ENCODE measurements around the gene LCN10.
"Not testable (repeated sequence)": the region's sequence is repeated elsewhere in the genome, so short reads cannot be mapped to it uniquely, and the experiment has no call there.

Gene LCN10

DNA sequence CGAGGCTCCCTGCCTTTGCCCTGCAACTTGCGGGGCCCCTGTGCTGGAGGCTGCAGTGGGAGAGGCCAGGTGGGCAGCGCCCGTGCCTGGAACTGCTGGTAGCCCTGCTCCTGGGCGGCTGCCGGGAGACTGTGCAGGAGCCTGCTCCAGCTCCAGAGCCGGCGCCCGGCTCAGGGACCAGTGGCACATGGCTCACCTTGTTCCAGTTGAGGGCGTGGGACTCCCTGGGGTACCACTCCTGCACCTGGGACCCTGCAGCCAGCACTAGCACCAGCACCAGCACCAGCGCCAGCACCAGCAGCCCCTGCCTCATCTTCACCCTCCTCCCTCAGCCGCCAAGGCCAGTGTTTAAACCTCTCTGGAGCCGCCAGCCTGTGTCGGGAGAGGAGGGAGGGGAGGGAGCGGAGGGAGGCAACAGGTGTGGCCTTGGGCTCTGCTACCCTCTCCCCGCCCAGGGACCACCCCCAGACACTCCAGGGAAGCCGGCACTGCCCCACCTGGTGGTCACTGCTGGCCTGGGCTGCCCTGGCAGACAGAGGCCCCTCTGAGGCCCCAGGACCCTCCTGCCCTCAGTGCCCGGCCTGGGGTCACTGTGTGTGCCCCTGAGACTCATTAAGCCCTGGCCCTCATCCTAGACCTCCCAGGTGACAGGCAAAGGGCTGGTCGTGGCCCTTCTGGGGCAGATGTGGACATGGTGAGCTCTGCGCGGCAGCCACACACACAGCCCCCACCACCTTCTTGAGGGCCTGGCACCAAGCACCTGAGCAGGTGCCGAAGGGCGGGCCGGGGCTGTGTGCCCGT is at the start of gene LCN10:
LCN10 (minus strand) TSS at position 350 of the 801 bp plus-strand sequence; CDS start at position 313, 37 bp downstream.
- no peak for FAIRE-seq

DNA sequence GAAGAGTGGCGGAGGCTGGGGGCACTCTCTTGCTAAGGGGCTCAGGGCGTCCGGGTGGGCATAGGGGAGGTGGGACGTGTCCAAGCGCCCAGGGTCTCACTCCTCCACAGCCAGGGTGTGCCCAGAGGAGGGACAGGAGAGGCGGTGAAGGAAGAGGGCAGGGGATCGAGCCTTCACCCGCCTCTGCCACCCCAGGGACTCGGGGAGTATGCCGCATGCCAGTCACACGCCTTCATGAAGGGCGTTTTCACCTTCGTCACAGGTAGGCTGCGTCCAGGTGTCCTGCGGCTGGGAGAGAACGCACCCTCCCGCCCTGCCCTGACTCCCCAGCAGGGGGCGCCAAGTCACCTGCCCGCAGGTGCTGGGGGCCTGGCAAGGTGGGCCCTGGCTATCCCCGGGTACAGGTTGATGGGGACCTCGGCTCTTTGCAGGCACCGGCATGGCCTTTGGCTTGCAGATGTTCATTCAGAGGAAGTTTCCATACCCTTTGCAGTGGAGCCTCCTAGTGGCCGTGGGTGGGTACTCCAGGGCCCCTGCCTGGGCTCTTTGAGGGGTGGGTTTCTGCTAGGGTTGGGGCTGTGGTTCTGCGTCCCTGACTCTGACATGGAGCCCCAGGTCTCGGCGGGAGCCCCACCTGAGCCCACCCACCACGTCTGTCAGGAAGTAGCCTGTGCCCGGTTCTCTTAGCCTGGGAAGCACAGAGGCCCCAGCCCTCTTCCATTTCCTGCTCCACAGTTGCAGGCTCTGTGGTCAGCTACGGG is 49.0 kb upstream of the LCN10 start:
- FAIRE-seq, result no peak

DNA sequence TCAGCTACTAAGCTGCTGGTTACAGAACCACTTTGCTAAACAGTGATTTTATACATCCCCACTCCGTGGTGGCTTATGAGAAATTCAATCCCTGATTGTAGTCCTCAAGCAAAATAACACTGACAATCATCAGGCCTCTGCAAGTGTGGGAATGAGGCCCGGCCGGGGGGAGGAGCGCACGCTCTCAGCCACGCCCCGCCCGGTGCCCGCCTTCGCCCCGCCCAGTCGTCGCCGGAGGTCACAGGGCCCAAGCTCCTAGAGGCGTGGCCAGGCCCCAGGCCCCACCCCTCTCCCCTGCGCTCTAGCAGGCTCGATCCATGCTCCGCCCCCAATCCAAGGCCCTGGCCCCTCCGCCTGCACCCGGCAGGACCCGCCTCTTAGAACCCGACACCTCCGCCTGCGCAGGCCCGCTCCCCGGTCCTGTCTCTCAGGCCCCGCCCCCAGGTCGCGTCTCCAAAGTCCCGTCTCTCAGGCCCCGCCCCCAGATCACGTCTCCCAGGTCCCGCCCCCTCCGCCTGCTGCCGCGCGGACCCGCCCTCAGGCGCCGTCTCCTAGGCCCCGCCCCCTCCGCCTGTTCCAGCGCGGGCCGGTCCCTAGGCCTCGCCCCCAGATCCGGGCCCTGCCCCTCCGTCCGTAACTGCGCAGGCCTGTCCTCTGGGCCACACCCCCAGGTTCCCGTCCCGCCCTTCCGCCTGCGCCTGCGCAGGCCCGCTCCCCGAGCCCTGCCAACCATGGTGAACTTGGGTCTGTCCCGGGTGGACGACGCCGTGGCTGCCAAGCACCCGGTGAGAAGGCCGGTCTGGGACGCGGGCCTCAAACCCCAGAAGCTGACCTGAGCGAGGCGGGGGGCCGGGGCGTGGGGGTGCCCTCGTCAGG is 48.1 kb upstream of the LCN10 start, which contains the start of gene TMEM141:
TMEM141 (plus strand) TSS at position 705 of the 876 bp plus-strand sequence; CDS start at position 732, 27 bp downstream.
- FAIRE-seq, result peak; percentile 19

DNA sequence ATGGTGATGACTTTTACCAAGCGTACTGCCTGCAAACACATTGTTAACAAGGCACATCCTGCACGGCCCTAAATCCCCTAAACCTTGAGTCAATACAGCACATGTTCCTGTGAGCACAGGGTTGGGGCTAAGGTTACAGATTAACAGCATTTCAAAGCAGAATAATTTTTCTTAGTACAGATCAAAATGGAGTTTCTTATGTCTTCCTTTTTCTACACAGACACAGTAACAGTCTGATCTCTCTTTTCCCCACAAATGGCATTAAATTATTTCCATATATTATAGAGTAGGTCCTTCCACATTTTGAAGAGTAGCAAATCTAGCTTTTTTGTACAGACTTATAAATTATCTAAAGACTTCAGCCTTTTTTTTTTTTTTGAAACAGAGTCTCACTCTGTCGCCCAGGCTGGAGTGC is 46.8 kb upstream of the LCN10 start:
- no peak for FAIRE-seq

DNA sequence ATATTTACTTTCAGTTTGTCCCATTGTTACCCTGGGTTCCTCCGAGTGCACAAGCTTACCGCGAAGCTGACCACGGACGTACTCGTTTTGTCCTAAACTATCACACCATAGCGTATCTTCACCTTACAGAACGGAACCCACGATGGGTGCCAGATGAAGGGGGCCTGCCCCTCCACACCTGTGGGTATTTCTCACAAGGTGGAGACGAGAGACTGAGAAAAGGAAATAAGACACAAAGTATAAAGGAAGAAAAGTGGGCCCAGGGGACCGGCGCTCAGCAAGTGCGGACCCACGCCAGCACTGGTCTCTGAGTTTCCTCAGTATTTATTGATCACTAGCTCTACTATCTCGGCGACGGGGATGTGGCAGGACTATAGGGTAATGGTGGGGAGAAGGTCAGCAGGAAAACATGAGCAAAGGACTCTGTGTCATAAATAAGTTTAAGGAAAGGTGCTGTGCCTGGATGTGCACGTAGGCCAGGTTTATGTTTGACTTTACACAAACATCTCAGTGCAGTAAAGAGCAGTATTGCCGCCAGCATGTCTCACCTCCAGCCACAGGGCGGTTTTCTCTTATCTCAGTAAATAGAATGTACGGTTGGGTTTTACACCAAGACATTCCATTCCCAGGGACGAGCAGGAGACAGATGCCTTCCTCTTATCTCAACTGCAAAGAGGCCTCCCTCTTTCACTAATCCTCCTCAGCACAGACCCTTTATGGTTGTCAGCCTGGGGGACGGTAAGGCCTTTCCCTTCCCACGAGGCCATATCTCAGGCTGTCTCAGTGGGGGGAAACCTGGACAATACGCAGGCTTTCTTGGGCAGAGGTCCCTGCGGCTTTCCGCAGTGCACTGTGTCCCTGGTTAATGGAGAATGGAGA is 46.1 kb upstream of the LCN10 start:
- not testable (repeated sequence) for FAIRE-seq

DNA sequence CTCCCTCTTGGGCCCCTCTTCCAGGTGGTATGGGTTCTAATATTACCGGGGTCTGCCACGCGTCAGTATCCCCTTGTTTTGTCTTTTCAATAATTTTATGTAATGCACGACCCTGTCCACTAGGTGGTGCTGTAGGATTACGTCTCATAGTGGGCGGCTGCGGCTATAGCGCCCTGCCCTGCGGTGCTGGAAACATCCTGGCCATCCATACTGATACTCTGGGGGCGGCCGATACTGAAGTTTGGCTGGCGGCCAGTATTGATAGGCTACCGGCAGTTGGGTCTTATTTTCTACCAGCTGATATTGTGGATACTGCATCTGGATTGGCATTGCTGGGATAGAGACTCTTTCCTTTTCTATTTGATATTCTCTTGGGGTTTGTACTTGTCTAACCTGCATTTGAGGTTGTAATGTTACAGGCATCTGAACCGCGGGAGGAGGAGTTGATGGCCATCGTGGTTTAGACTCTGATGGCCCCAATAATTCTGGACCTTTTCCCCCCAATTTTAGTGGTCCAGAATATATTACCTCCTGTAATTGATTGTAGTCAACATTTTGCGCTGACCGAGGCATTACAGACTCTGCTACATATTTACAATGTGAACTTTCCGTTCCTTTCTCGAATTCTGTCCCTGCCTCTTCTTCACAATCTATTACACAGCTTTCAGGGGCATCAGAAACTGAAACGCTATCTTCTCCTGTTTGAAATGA is 45.1 kb upstream of the LCN10 start:
- FAIRE-seq, result no peak

DNA sequence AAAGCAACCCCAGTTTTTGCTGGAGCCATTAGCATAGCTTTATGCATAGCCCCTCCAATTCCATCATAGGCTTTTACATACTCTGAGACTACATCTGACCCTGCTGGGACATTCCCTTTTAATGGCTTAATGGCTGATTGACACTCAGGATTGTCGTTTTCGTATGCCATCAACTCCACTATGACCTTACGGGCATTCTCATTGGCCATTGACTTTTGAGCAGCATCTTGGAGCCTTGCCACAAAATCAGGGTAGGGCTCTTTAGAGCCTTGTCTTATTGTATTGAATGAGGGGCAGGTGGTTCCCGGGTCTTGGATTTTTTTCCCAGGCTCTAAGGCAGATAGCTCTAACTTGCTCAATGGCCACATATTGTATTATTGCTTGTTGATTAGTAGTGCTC is 44.2 kb upstream of the LCN10 start:
- FAIRE-seq, result not testable (repeated sequence)

DNA sequence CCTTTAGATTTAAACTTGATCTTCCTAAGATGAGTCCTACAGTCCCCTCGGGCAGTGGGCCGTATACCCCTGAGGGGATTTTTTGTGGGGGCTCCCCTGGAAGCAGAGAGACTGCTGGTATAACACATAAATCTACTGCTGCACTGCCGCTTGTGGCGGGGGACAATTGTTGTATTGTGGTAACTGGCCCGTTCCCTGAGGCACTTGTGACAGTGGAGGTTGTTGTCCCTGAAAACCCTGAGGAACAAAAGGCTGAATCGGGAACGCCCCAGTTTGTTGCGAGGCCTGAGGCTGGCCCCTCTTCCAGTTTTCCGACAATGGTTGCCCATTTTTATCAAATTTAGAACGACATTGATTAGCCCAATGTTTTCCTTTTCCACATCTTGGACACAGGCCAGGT is 43.7 kb upstream of the LCN10 start:
- FAIRE-seq, result no peak

DNA sequence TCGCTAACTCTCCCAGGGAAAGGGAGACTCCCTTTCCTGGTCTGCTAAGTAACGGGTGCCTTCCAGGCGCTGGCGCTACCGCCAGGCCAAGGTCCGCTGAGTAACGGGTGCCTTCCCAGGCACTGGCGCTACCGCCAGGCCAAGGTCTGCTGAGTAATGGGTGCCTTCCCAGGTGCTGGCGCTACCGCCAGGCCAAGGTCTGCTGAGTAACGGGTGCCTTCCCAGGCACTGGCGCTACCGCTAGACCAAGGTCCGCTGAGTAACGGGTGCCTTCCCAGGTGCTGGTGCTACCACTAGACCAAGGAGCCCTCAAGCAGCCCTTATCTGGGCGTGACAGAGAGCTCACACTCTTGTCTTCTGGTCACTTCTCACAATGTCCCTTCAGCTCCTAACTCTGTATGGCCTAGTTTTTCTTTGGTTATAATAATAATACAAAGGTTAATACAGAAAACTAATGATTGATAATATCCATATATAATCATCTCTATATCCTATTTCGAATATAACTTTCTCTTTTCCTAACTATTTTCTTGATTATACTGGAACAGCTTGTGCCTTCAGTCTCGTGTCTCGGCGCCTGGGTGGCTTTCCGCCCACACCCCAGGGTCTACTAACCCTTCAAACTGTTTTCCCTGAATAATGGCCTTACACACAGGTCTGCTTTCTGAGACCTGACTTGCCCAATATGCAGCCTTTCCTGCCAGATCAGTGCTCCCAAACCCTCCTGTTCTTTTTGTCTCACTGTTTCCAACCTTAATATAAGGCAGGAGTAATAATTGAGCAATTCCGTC is 43.0 kb upstream of the LCN10 start:
- FAIRE-seq, result not testable (repeated sequence)

DNA sequence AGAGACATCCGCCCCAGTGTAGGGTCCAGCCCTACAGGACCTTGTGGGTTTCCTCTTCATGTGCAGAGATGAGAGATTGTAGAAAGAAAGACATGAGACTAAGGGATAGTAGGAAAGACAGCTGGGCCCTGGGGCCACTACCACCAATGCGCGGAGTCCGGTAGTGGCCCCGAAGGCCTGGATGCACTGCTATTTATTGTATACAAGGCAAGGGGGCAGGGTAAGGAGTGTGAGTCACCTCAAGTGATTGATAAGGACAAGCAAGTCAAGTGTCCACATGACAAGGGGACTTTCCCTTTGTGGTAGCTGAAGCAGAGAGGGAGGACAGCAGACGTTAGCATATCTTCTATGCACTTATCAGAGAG is 42.2 kb upstream of the LCN10 start:
- FAIRE-seq, result no peak

DNA sequence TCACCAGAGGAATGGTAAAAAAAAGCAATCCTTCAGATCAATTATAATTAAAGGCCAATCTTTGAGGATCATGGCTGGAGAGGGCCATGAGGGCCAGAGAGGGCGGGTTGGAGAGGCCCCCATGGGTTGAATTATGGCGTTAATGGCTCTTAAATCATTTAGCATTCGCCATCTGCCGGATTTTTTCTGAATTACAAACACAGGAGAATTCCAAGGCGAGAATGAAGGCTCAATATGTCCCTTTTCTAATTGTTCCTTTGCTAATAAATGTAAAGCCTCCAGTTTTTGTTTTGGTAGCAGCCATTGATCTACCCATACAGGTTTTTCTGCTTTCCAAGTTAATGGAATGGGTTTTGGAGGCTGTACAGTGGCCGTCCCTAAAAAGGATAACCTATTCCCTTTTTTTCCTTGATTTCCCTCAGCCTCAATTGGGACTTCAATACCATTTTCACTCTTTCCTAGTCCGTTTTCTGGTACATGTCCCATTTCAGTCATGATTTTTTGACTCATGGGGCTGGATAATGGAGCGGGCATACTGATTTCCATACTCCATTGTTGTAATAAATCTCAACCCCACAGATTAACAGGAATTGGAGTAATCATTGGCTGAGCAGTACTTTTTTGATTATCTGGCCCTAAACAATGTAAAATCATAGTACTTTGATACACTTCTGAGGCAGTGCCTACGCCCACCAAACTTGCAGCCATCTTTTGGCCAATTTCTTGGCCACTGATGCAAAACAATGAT is 41.7 kb upstream of the LCN10 start:
- FAIRE-seq, result peak; percentile 41

DNA sequence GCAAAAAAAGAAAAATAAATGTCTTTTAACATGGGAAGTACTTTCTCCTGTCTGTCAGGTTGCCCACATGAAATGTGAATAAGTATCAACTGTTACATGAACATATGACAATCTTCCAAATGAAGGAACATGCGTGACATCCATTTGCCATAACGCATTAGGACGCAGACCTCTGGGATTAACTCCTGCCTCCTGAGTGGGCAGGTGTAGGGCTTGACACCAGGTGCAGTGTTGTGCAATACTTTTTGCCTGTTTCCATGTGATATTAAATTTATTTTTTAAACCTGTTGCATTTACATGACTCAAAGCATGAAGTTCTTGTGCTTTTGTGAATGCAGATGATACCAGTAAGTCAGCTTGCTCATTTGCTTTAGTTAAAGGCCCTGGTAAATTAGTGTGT is 39.7 kb upstream of the LCN10 start:
- FAIRE-seq, result no peak

DNA sequence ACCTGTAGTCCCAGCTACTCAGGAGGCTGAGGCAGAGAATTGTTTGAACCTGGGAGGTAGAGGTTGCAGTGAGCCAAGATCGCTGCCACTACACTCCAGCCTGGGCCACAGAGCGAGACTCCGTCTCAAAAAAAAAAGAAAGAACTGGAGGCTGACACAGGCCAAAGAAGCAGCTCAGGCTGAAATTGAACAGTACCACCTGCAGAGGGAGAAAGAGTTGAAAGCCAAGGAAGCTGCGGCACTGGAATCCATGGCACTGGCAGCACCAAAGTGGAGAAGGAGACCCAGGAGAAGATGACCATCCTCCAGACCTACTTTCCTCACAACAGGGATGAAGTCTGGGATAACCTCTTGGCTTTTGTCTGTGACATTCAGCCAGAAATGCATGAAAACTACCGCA is 37.1 kb upstream of the LCN10 start:
- no peak for FAIRE-seq

DNA sequence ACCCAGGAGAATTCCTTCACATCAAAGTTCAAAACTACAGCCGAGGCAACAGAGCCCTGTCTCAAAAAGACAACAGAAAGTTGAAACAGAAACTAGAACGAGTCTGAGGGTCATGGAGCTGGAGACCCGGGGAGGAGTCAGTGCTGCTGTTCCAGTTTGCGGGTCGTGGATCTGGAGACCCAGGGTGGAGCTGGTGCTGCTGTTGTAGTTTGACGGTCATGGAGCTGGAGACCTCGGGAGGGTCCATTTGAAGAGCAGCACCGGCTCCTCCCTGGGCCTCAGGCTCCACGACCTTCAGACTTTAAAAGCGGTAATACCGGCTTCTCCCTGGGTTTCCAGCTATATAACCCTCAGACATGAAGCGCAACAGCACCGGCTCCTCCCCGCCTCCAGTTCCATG is 34.6 kb upstream of the LCN10 start:
- FAIRE-seq, result no peak

DNA sequence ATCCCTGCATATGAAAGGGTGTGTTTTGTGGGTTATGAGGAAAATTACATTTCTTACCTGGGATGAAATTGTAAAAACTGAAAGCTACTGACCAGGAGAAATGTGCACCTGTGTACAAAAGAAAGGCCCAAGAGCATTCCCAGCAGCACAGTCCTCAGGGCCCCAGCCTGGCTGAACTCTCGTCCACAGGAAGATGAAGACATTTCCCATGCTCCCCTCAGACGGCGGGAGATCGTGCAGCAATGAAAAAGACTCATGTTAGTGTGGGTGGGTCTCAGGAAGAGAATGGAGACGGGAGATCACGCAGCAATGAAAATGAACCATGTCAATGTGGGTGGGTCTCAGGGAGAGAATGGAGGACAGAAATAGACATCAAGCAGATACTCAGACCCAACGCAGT is 34.2 kb upstream of the LCN10 start:
- FAIRE-seq, result no peak

DNA sequence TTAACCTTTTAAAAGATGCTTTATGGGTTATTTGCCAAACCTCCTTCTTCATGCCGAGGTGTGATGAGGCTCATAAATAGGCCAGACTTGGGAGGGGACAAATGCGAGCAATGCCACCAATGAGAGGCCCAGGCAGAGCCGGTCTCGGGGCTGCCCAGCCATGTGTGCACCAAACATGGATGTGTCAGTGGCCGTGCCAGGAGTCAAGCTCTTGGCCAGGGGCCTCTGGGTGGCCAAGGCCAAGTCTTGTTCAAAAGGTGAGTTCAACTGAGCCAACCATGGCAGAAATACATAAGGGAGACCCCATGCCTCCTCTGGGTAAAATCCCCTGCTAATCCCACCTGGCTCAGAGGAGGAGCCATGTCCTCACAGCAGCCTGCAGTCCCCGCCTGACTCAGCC is 32.5 kb upstream of the LCN10 start:
- no peak for FAIRE-seq

DNA sequence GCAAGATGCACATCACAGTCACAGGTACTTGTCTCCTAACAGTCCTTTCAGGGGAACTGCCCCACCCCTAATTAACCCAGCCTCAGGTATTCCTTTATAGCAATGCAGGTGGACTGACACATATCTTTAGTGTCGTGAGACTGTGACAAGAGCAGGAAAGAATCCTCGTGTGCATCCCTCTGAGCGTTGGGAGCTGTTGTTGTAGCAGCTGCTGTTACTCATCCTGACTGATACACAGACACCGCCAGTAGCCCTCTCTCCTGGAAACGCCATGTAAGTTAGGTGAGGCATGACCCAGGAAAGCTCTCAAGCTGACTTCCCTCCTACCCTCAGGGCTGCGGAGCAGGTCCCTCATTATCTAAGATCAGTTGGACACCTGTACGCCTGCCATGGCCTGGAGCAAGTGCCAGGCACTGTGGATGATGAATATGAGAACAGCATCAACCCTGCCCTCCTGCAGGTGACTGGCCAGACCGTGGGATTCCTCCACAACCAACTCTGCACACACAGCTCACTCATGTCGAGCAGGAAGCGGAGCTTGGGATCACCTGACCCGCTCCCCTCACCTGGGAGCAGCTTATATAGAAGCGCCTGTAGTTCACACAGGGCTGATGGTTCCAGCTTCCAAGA is 31.8 kb upstream of the LCN10 start:
- no peak for FAIRE-seq

DNA sequence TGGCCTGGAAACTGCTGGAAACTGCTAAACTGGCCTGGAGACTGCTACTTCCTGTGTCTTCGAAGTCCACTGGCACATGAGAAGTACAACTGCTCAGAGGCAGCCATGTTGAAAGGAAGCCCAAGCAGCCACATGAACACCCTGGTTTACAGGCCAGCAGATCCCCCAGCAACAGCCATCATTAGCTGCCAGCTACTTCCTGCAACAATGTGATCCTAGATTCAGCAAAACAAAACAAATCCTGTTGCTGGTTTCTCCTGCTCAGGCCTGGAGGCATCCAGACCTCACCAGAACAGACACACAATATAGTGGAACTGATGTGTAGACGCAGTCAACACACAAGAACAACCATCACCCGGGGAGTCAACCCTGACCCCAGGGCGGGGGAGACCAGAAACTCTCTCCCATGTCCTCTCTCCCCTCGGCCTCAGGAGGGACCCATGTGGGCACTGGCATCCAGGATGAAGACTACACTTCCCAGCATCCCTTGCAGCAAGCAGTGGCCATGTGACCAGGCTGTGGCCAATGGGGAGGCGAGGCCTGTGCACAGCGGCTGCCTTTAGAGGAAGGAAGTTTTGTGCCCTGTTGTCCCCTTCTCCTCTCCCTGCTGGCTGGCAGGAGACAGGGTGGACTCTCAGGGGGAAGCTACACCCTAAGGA is 30.8 kb upstream of the LCN10 start:
- FAIRE-seq, result no peak

DNA sequence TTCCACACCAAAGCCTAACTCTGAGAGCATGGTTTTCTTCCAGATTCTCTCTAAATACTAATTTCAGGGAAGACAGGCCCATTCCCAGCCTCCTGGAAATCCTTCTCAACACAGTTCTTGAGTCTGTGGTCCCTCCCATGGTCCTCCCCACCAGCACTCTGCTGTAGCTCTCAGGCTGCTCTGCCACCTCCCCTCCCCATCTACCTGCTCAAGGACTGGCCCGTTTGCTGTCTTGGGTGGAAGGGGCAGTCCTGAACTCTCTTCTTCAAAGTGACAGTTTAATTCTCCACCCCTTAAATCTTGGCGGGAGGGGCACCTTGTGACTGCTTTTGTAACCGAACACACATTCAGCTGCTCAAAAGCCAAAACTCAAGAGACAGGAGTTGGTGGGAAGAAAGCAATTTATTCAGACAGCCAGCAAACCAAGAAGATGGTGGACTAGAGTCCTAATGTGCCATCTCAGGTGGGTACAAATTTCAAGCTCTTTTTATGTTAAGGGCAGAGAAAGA is 29.2 kb upstream of the LCN10 start:
- FAIRE-seq, result no peak

Data from TTC549 (cell line).